B cell (primary cell): ENCODE results near the gene PYROXD2. TPM values are rescaled to one million over a fixed set of nuclear protein-coding genes. Genes with fewer than 3 reads are reported as not detected.

Experiments used
- ATAC-seq: fragments of 200-7000 bp; cut with Tn5 transposase; one replicate; pipeline ENCODE4 v1.10.0; 2021; ENCODE audit warnings: low read depth, mild to moderate bottlenecking, moderate number of reproducible peaks, moderate library complexity
- CTCF ChIA-PET: fragments of 350-600 bp; sonication (Branson Sonifier 250); formaldehyde crosslinking; loops from one replicate; lab custom pipeline; 2021; ENCODE audit warnings: antibody characterized with exemption, inconsistent platforms; lab: Charles Lee
- POLR2A ChIA-PET: fragments of 350-600 bp; sonication (Branson Sonifier 250); formaldehyde crosslinking; loops from one replicate; lab custom pipeline; 2021; ENCODE audit warnings: antibody characterized with exemption; lab: Charles Lee
- DNase-seq: peaks from one replicate; pipeline ENCODE4 v3.0.0; 2013
- H2AFZ ChIP-seq: 2 replicates; pipeline ENCODE4 v1.6.1; 2012; ENCODE audit warnings: mild to moderate bottlenecking, low read depth, low read length; ENCODE audit not compliant: insufficient read depth, poor library complexity, severe bottlenecking
- H3K27ac ChIP-seq, 2 donors: 1 replicate in 1 of 2; 2 replicates in 1 of 2; pipeline ENCODE4 v1.5.1; 2012 to 2013; ENCODE audit warnings: low read length in 2 of 2, mild to moderate bottlenecking in 2 of 2, moderate library complexity in 1 of 2
- H3K27me3 ChIP-seq, 4 experiments: fragments of 200-600 bp in 1 of 4; sonication (generic) in 1 of 4; replicated peaks in 1 of 4; 1 replicate in 2 of 4; 2 replicates in 2 of 4; pipeline versions ENCODE4 v1.6.1 to v1.7.0; 2013 to 2016; ENCODE audit warnings: low read length in 3 of 4, mild to moderate bottlenecking in 2 of 4, mixed read lengths in 1 of 4, moderate library complexity in 1 of 4; ENCODE audit not compliant: insufficient read depth in 4 of 4, control insufficient read depth in 3 of 4; ENCODE audit errors: control extremely low read depth in 1 of 4
- H3K36me3 ChIP-seq, 2 experiments: replicated peaks in 1 of 2; 1 replicate in 1 of 2; 2 replicates in 1 of 2; pipeline versions ENCODE4 v1.6.1 to v1.7.1; 2013; ENCODE audit warnings: low read length in 1 of 2; ENCODE audit not compliant: insufficient read depth in 2 of 2, control insufficient read depth in 1 of 2; ENCODE audit errors: control extremely low read depth in 1 of 2, extremely low read depth in 1 of 2
- H3K4me1 ChIP-seq, 2 donors: fragments of 200-600 bp in 1 of 2; sonication (generic) in 1 of 2; 1 replicate in 1 of 2; 2 replicates in 1 of 2; pipeline versions ENCODE4 v1.5.1 to v1.6.1; 2013 to 2017; ENCODE audit warnings: low read length in 2 of 2; ENCODE audit not compliant: control insufficient read depth in 2 of 2, insufficient read depth in 2 of 2
- H3K4me2 ChIP-seq: replicated peaks from 2 replicates; pipeline ENCODE3; 2012; ENCODE audit warnings: mild to moderate bottlenecking, low read depth, low read length; ENCODE audit not compliant: poor library complexity, severe bottlenecking
- H3K4me3 ChIP-seq, 5 experiments: fragments of 200-600 bp in 1 of 5; sonication (generic) in 1 of 5; 1 replicate in 3 of 5; 2 replicates in 2 of 5; pipeline versions ENCODE4 v1.5.1 to v1.7.0; 2011 to 2016; ENCODE audit warnings: low read length in 4 of 5, mild to moderate bottlenecking in 4 of 5, low read depth in 2 of 5, control low read depth in 1 of 5, moderate library complexity in 1 of 5; ENCODE audit not compliant: insufficient read depth in 1 of 5; ENCODE audit errors: control extremely low read depth in 1 of 5, extremely low read depth in 1 of 5
- H3K79me2 ChIP-seq: fragments of 200-600 bp; sonication (generic); one replicate; pipeline ENCODE4 v1.6.0; 2016; ENCODE audit warnings: low read length; ENCODE audit not compliant: control insufficient read depth, insufficient read depth
- H3K9ac ChIP-seq: fragments of 200-600 bp; sonication (generic); 2 replicates; pipeline ENCODE4 v1.6.1; 2017; ENCODE audit warnings: mild to moderate bottlenecking, low read length, moderate library complexity
- H3K9me3 ChIP-seq, 3 donors: one replicate each; pipeline versions ENCODE4 v1.6.1 to v1.7.1; 2013; ENCODE audit warnings: low read length in 2 of 3; ENCODE audit not compliant: control insufficient read depth in 2 of 3, insufficient read depth in 1 of 3; ENCODE audit errors: control extremely low read depth in 1 of 3
- H4K20me1 ChIP-seq: 2 replicates; pipeline ENCODE4 v1.6.0; 2012; ENCODE audit warnings: mild to moderate bottlenecking, low read length; ENCODE audit not compliant: insufficient read depth, control insufficient read depth, poor library complexity, severe bottlenecking
- H3K27ac Mint-ChIP-seq: one replicate; pipeline ENCODE4 v1.8.0; 2021; ENCODE audit warnings: mixed read lengths
- H3K27me3 Mint-ChIP-seq: one replicate; pipeline ENCODE4 v1.8.0; 2021; ENCODE audit warnings: mixed read lengths
- H3K4me1 Mint-ChIP-seq: one replicate; pipeline ENCODE4 v1.8.0; 2021; ENCODE audit warnings: mixed read lengths
- H3K4me3 Mint-ChIP-seq: one replicate; pipeline ENCODE4 v1.8.0; 2021; ENCODE audit warnings: mixed read lengths
- H3K9me3 Mint-ChIP-seq: one replicate; pipeline ENCODE4 v1.8.0; 2022; ENCODE audit warnings: mixed read lengths; ENCODE audit not compliant: insufficient read depth
- CTCF ChIP-seq: fragments of 200-600 bp; IDR thresholded peaks from one replicate; pipeline ENCODE4 v1.8.0; 2022; ENCODE audit warnings: antibody characterized with exemption, mild to moderate bottlenecking
- EZH2 ChIP-seq: IDR thresholded peaks from 2 replicates; pipeline ENCODE4 v1.6.1; 2012; ENCODE audit warnings: borderline replicate concordance, low read depth, mild to moderate bottlenecking, moderate library complexity, low read length; ENCODE audit not compliant: insufficient read depth, poor library complexity, severe bottlenecking
- WGBS: methylation state at CpG from one replicate; pipeline ENCODE4 v1.1.5; 2013; ENCODE audit warnings: missing lambda C conversion rate; ENCODE audit not compliant: insufficient coverage; 5-methylcytosine and 5-hydroxymethylcytosine counted together
- intact Hi-C: fragments of 100-400 bp; cut with micrococcal nuclease; formaldehyde crosslinking; loops from one replicate; pipeline ENCODE4 v1.10.0; 2022
- polyA plus RNA-seq: library from polyadenylated mRNA; depleted of rRNA; stranded (reverse); fragments of >200 nt; gene quantifications from 2 replicates; pipeline ENCODE4 v1.2.3, GENCODE V29; 2012
- total RNA-seq, 2 donors: library from RNA; stranded (reverse); fragments of 120-200 nt in 1 of 2; gene quantifications; 1 replicate in 1 of 2; 2 replicates in 1 of 2; pipeline versions ENCODE4 v1.2.3 to v1.2.4, GENCODE V29; 2013 to 2022

PYROXD2 gene
- total and polyA plus RNA-seq, 2 donors (not counting 1 experiment from before 2014, with no cell fraction given) = 25.1 to 960 TPM

GRCh38 chr10:98377001-98377400, 38.0 kb downstream of the PYROXD2 start:
- intact Hi-C loops = no loop called here
- no peak for TF ChIP-seq EZH2
- no peak for TF ChIP-seq CTCF
- peaks cover 0 to 2% (median 0%) of the 10 kb centered on the region in 4 experiments for H3K27me3 ChIP-seq
- H3K36me3 ChIP-seq = no peaks in the 10 kb centered on the region
- ChIA-PET CTCF (no interaction called here), POLR2A (no interaction called here)
- H3K9ac ChIP-seq = no peak overlapping the region
- no peak overlapping the region for H3K27ac ChIP-seq
- H3K9me3 ChIP-seq = peaks cover 0 to 8% (median 2%) of the 10 kb centered on the region in 3 donors
- no peak overlapping the region for H3K4me2 ChIP-seq
- no peak for DNase-seq
- WGBS = 83% methylated on average over 1 of the region's 2 CpGs
- Mint-ChIP-seq H3K4me1 (no peaks in the 10 kb centered on the region), H3K27me3 (peaks cover 18% of the 10 kb centered on the region), H3K9me3 (peaks cover 4% of the 10 kb centered on the region), H3K27ac (no peak overlapping the region), H3K4me3 (no peak overlapping the region)
- no peaks in the 10 kb centered on the region for H3K4me1 ChIP-seq
- no peak overlapping the region for H3K4me3 ChIP-seq
- no peak overlapping the region for H2AFZ ChIP-seq
- no peak for ATAC-seq
- no peaks in the 10 kb centered on the region for H3K79me2 ChIP-seq
- no peaks in the 10 kb centered on the region for H4K20me1 ChIP-seq

GRCh38 chr10:98376485-98376884, 38.5 kb downstream of the PYROXD2 start:
- peaks cover 0 to 6% (median 0%) of the 10 kb centered on the region in 4 experiments for H3K27me3 ChIP-seq
- no peaks in the 10 kb centered on the region for H3K4me1 ChIP-seq
- no peak overlapping the region for H3K4me3 Mint-ChIP-seq
- H3K9me3 ChIP-seq = peaks cover 0 to 8% (median 2%) of the 10 kb centered on the region in 3 donors
- H3K4me2 ChIP-seq = no peak overlapping the region
- H3K9me3 Mint-ChIP-seq = peaks cover 4% of the 10 kb centered on the region
- H3K36me3 ChIP-seq = no peaks in the 10 kb centered on the region
- H3K27ac ChIP-seq = no peak overlapping the region
- no peaks in the 10 kb centered on the region for H4K20me1 ChIP-seq
- H2AFZ ChIP-seq = no peak overlapping the region
- peaks cover 18% of the 10 kb centered on the region for H3K27me3 Mint-ChIP-seq
- ChIA-PET POLR2A (no interaction called here), CTCF (no interaction called here)
- no peaks in the 10 kb centered on the region for H3K4me1 Mint-ChIP-seq
- no CpG with 5 or more reads among the region's 1 CpG for WGBS
- no peak for ATAC-seq
- TF ChIP-seq EZH2 = no peak
- TF ChIP-seq CTCF = no peak
- H3K27ac Mint-ChIP-seq = no peak overlapping the region
- intact Hi-C loops = no loop called here
- no peak for DNase-seq
- H3K9ac ChIP-seq = no peak overlapping the region
- no peak overlapping the region for H3K4me3 ChIP-seq
- H3K79me2 ChIP-seq = no peaks in the 10 kb centered on the region
